Endothelial cell of umbilical vein (primary cell): Measurements from ENCODE around the gene EXOC3. TPM values are rescaled to one million over a fixed set of nuclear protein-coding genes. Genes with fewer than 3 reads are reported as not detected.

Experiments used
- BruUV-seq: library from RNA; stranded (reverse); fragments of 400-500 nt; replicated peaks from 2 replicates; lab custom pipeline; 2021; lab: Mats Ljungman, UMichigan
- CTCF ChIA-PET: fragments of 300-600, 350-600 bp; sonication (Branson Sonifier 250); formaldehyde crosslinking; loops from one replicate; lab custom pipeline; 2021; ENCODE audit warnings: antibody characterized with exemption, inconsistent platforms; lab: Charles Lee
- POLR2A ChIA-PET: fragments of 300-600, 350-600 bp; sonication (Branson Sonifier 250); formaldehyde crosslinking; loops from one replicate; lab custom pipeline; 2021; ENCODE audit warnings: antibody characterized with exemption, inconsistent platforms; lab: Charles Lee
- DNase-seq: peaks from one replicate; pipeline ENCODE4 v3.0.0-alpha.2; 2011; ENCODE audit warnings: low read depth, low spot score
- FAIRE-seq: peaks from 2 replicates; lab custom pipeline; 2011; peaks lifted over from hg19 to GRCh38; lab: Jason Lieb, UNC
- H2AFZ ChIP-seq: 2 replicates; pipeline ENCODE4 v1.6.0; 2012; ENCODE audit warnings: low read depth, low read length, control low read depth, inconsistent platforms
- H3K27ac ChIP-seq: 2 replicates; pipeline ENCODE4 v1.5.1; 2011; ENCODE audit warnings: low read depth, mild to moderate bottlenecking, control low read depth, low read length, moderate library complexity; ENCODE audit not compliant: insufficient read depth
- H3K27me3 ChIP-seq, 2 experiments: 2 replicates each; pipeline versions ENCODE4 v1.6.0 to v1.6.1; 2011; ENCODE audit warnings: low read length in 2 of 2, mixed read lengths in 1 of 2; ENCODE audit not compliant: control insufficient read depth in 2 of 2, insufficient read depth in 2 of 2
- H3K36me3 ChIP-seq, 2 experiments: 2 replicates in 1 of 2; 3 replicates in 1 of 2; pipeline ENCODE4 v1.5.1; 2011; ENCODE audit warnings: low read length in 2 of 2, mild to moderate bottlenecking in 1 of 2, moderate library complexity in 1 of 2; ENCODE audit not compliant: control insufficient read depth in 2 of 2, insufficient read depth in 2 of 2; ENCODE audit errors: extremely low read depth in 1 of 2
- H3K4me1 ChIP-seq: 3 replicates; pipeline ENCODE4 v1.5.1; 2011; ENCODE audit warnings: mild to moderate bottlenecking, low read length; ENCODE audit not compliant: control insufficient read depth, insufficient read depth; ENCODE audit errors: extremely low read depth
- H3K4me2 ChIP-seq: 2 replicates; pipeline ENCODE4 v1.6.1; 2011; ENCODE audit warnings: low read length, control low read depth, mixed read lengths; ENCODE audit not compliant: insufficient read depth
- H3K4me3 ChIP-seq, 3 experiments: fragments of 200-600 bp in 1 of 3; sonication (generic), shearing (Covaris generic) in 1 of 3; replicated peaks in 1 of 3; 2 replicates each; pipeline ENCODE4 v1.5.1; 2011 to 2016; ENCODE audit warnings: control low read depth in 3 of 3, low read length in 3 of 3, mild to moderate bottlenecking in 2 of 3, inconsistent platforms in 1 of 3, low read depth in 1 of 3, moderate library complexity in 1 of 3; ENCODE audit not compliant: insufficient read depth in 1 of 3
- H3K79me2 ChIP-seq: 2 replicates; pipeline ENCODE4 v1.6.0; 2012; ENCODE audit warnings: low read length, inconsistent platforms; ENCODE audit not compliant: control insufficient read depth, insufficient read depth
- H3K9ac ChIP-seq: replicated peaks from 2 replicates; pipeline ENCODE3; 2011; ENCODE audit warnings: low read length, control low read depth; ENCODE audit not compliant: insufficient read depth; ENCODE audit errors: extremely low read depth
- H3K9me1 ChIP-seq: replicated peaks from 3 replicates; pipeline ENCODE4 v1.6.0; 2011; ENCODE audit warnings: mild to moderate bottlenecking, low read length; ENCODE audit not compliant: control insufficient read depth, insufficient read depth; ENCODE audit errors: extremely low read depth
- H3K9me3 ChIP-seq: replicated peaks from 2 replicates; pipeline ENCODE4 v1.5.1; 2012; ENCODE audit warnings: low read length, inconsistent platforms; ENCODE audit not compliant: control insufficient read depth, insufficient read depth
- H4K20me1 ChIP-seq: replicated peaks from 2 replicates; pipeline ENCODE3; 2011; ENCODE audit warnings: mild to moderate bottlenecking, low read length; ENCODE audit not compliant: control insufficient read depth, insufficient read depth; ENCODE audit errors: extremely low read depth
- EZH2 ChIP-seq: IDR thresholded peaks from 2 replicates; pipeline ENCODE4 v1.6.1; 2012; ENCODE audit warnings: borderline replicate concordance, low read depth, mild to moderate bottlenecking, moderate library complexity, low read length, inconsistent platforms; ENCODE audit not compliant: severe bottlenecking
- FOS ChIP-seq: IDR thresholded peaks from 2 replicates; pipeline ENCODE4 v1.6.1; 2011; ENCODE audit warnings: mild to moderate bottlenecking, low read length, moderate library complexity, borderline replicate concordance; ENCODE audit not compliant: insufficient read depth
- GATA2 ChIP-seq: IDR thresholded peaks from 2 replicates; pipeline ENCODE4 v1.7.0; 2011; ENCODE audit warnings: low read depth, mild to moderate bottlenecking, moderate library complexity, mixed read lengths, low read length; ENCODE audit not compliant: insufficient read length, insufficient read depth
- JUN ChIP-seq: IDR thresholded peaks from 2 replicates; pipeline ENCODE4 v1.6.1; 2011; ENCODE audit warnings: borderline replicate concordance, low read depth; ENCODE audit not compliant: insufficient read length, insufficient read depth
- MAX ChIP-seq: IDR thresholded peaks from 2 replicates; pipeline ENCODE4 v1.6.1; 2011; ENCODE audit not compliant: insufficient read depth, insufficient read length
- MYC ChIP-seq: IDR thresholded peaks from one replicate; pipeline ENCODE4 v1.6.1; 2011; ENCODE audit warnings: mild to moderate bottlenecking, low read depth, low read length
- POLR2A ChIP-seq: IDR thresholded peaks from 2 replicates; pipeline ENCODE4 v1.6.1; 2012; ENCODE audit warnings: low read depth, mild to moderate bottlenecking, control low read depth, low read length
- POLR2AphosphoS5 ChIP-seq: IDR thresholded peaks from 2 replicates; pipeline ENCODE4 v1.6.1; 2012; ENCODE audit warnings: low read depth, mild to moderate bottlenecking, control low read depth, low read length, moderate library complexity; ENCODE audit not compliant: insufficient read depth
- dilution Hi-C: fragments of 300-500 bp; cut with MboI; formaldehyde crosslinking; loops from one replicate; pipeline ENCODE4 v1.15.0; 2019; ENCODE audit warnings: low sequenced_read_pairs; ENCODE audit not compliant: extremely low pct_ligation_motif_present
- intact Hi-C: fragments of 100-400 bp; cut with micrococcal nuclease; formaldehyde crosslinking; loops from one replicate; pipeline ENCODE4 v1.10.0; 2022
- polyA plus RNA-seq, 4 experiments: library from polyadenylated mRNA; depleted of rRNA in 3 of 4; stranded (reverse) in 3 of 4; unstranded in 1 of 4; fragments of >200 nt; gene quantifications; 2 replicates each; pipeline versions ENCODE4 v1.2.1 to v1.2.3, GENCODE V29; 2011 to 2012; ENCODE audit warnings: missing spikeins in 1 of 4
- total RNA-seq: library from RNA; stranded (reverse); gene quantifications from 2 replicates; pipeline ENCODE4 v1.2.3, GENCODE V29; 2021

EXOC3 gene
- total and polyA plus RNA-seq, 2 donors (not counting 3 experiments of a cell fraction or from before 2014, with no cell fraction given): 26.4 to 52.9 TPM

DNA sequence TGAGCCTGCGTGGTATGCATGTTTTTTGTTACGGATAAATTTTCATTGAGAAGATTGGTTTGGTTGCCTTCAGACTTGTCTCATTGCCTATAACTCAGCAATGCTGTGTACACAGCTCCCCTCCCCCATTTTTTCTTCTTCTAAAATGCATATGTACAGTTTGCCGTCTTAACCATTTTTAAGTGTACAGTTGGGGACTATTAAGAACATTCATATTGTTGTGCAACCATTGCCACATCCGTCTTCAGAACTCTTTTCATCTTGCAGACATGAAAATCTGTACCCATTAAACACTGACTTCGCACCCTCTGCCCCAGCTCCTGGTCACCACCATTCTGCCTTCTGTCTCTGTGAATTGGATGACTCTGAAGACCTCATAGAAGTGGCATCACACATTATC lies 6.2 kb downstream of the EXOC3 start:
- Histone ChIP-seq H3K4me3 (no peak overlapping the region), H4K20me1 (no peaks in the 10 kb centered on the region), H3K4me1 (no peaks in the 10 kb centered on the region), H3K9me1 (no peaks in the 10 kb centered on the region), H3K27me3 (no peaks in the 10 kb centered on the region), H3K36me3 (peaks cover 10 to 25% of the 10 kb centered on the region in 2 experiments), H3K4me2 (no peak overlapping the region), H3K9me3 (no peaks in the 10 kb centered on the region), H3K79me2 (peaks cover 6% of the 10 kb centered on the region), H2AFZ (no peak overlapping the region), H3K27ac (no peak overlapping the region), H3K9ac (no peak overlapping the region)
- POLR2A ChIA-PET: no interaction called here
- no peak for FAIRE-seq
- intact Hi-C loops (no loop called here), dilution Hi-C loops (no loop called here)
- CTCF ChIA-PET: interaction anchor here (1.3 to 1.7 kb wide), 2 partner anchors 24 to 453 kb away, joined by 3 to 4 read pairs; no protein-coding TSS in a partner anchor
- BruUV-seq: no TSS peak
- TF ChIP-seq GATA2 (no peak), POLR2AphosphoS5 (no peak), EZH2 (no peak), POLR2A (no peak), MYC (no peak), FOS (no peak), MAX (no peak), JUN (no peak)
- no peak for DNase-seq
